Hair follicular keratinocyte (primary cell): ENCODE data around the gene F8A2. TPM values are rescaled to one million over a fixed set of nuclear protein-coding genes. Genes with fewer than 3 reads are reported as not detected.

Source experiments
- total RNA-seq: library from RNA; depleted of rRNA; stranded (reverse); fragments of >200 nt; gene quantifications from 2 replicates; pipeline ENCODE4 v1.2.3, GENCODE V29; 2015

Gene F8A2
- total RNA-seq = 0.23 TPM in 1 of 2 replicates, not detected in the other

GRCh38 chrX:155381843-155382528 lies at the start of gene F8A2:
Gene F8A2, plus strand, starts transcription at chrX:155382095. Its CDS starts 20 bp downstream, at chrX:155382115.

GRCh38 chrX:155334486-155335336 lies 47.2 kb upstream of the F8A2 start, which contains the start of gene CLIC2:
Gene CLIC2, minus strand, starts transcription at chrX:155334614. Its CDS starts 187 bp downstream, at chrX:155334427.

Other genes starting within 250 kb of the F8A2 start
- 50.2 and 68.5 TPM in 2 replicates for gene VBP1, start 165.6 kb upstream of the F8A2 start, total RNA-seq
- 0.30 and 1.8 TPM in 2 replicates for gene RAB39B, start 117.6 kb upstream of the F8A2 start, total RNA-seq
- gene CLIC2, start 47.5 kb upstream of the F8A2 start, total RNA-seq = not detected in 2 replicates
- gene F8A3, start 76.5 kb downstream of the F8A2 start, total RNA-seq = 1.1 and 4.0 TPM in 2 replicates
- gene SPRY3, start 230.5 kb downstream of the F8A2 start, total RNA-seq = 0.15 and 0.31 TPM in 2 replicates
- 8.2 and 15.1 TPM in 2 replicates for gene TMLHE, start 230.9 kb downstream of the F8A2 start, total RNA-seq